ENCODE measurements around the gene ERAS. TPM values are rescaled to one million over a fixed set of nuclear protein-coding genes. Genes with fewer than 3 reads are reported as not detected.
A peak's percentile ranks its signal among the peaks of the same experiment; 100 is the strongest.
"Not testable (repeated sequence)": the region's sequence is repeated elsewhere in the genome, so short reads cannot be mapped to it uniquely, and the experiment has no call there.

Gene ERAS
- total RNA-seq, 2 experiments from 2014 or later = not detected

- H3K9me3 Mint-ChIP-seq = no peaks in the 10 kb centered on the region
- H3K4me1 Mint-ChIP-seq = peaks cover 7% of the 10 kb centered on the region
- H3K27me3 Mint-ChIP-seq = peaks cover 48% of the 10 kb centered on the region
These were observed 5.0 kb downstream of the ERAS start for GRCh38 chrX:48831136-48831908.

GRCh38 chrX:48831909-48832291 lies 5.6 kb downstream of the ERAS start:
- H3K4me1 Mint-ChIP-seq = peaks cover 7% of the 10 kb centered on the region
- H3K27ac Mint-ChIP-seq = no peak overlapping the region
- no peaks in the 10 kb centered on the region for H3K9me3 Mint-ChIP-seq
- no peak for DNase-seq
- no peak for ATAC-seq (ENCODE audit: low read depth)
- no peak overlapping the region for H3K4me3 Mint-ChIP-seq
- peaks cover 53% of the 10 kb centered on the region for H3K27me3 Mint-ChIP-seq
- peaks cover 2% of the 10 kb centered on the region for H3K36me3 Mint-ChIP-seq
- POLR2A ChIA-PET = no interaction called here

More at GRCh38 chrX:48831136-48831908, 5.0 kb downstream of the ERAS start:
- H3K4me3 Mint-ChIP-seq = no peak overlapping the region
- DNase-seq (no peak), ATAC-seq (ENCODE audit: low read depth) (no peak)
- H3K36me3 Mint-ChIP-seq = peaks cover 2% of the 10 kb centered on the region
- POLR2A ChIA-PET = no interaction called here
- no peak overlapping the region for H3K27ac Mint-ChIP-seq

DNA sequence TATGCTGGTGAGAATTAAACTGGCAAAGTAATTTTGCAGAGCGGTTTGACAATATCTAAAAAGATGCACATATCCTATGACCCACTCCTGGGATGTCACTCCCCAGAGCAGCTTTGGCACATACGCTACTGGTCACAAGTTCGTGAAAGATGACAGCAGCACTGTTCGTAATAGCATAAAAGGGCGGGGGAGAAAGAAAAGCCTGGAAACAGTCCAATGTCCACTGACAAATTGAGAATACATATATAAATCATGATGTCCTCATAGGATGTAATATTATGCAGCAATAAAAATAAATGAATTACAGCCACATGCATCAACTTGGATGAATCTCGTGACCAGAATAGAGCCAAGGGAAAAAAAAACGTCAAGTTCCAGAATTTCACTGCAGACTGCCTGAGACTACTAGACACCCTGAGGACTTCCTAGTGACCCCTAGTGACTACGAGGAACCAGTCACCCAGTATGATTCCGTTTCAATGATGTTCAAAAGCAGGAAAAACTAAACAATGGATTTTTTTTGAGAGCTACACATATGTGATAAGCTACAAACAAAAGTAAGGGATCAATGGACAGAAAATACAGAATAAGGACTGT lies 7.3 kb downstream of the ERAS start:
- peaks cover 7% of the 10 kb centered on the region for H3K4me1 Mint-ChIP-seq
- no peaks in the 10 kb centered on the region for H3K9me3 Mint-ChIP-seq
- no peak for DNase-seq
- peaks cover 38% of the 10 kb centered on the region for H3K27me3 Mint-ChIP-seq
- no peak for ATAC-seq (ENCODE audit: low read depth)
- H3K27ac Mint-ChIP-seq = no peak overlapping the region
- no peak overlapping the region for H3K4me3 Mint-ChIP-seq
- peaks cover 2% of the 10 kb centered on the region for H3K36me3 Mint-ChIP-seq
- POLR2A ChIA-PET = no interaction called here

DNA sequence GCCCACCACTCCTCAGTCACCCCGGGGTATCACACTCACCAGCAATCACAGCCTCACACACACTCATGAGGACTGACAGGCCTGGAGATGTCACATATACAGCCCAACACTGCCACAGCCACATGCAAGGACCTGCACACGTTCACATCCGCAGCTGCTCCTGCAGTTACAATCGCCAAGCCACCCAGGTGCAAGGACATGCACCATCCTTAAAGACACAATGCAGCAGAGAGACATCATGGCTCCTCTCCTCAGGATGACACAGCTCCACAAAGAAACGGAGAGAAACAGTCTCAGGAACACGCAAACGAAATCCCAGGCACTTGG lies 8.0 kb downstream of the ERAS start:
- ATAC-seq (ENCODE audit: low read depth) = no peak

DNA sequence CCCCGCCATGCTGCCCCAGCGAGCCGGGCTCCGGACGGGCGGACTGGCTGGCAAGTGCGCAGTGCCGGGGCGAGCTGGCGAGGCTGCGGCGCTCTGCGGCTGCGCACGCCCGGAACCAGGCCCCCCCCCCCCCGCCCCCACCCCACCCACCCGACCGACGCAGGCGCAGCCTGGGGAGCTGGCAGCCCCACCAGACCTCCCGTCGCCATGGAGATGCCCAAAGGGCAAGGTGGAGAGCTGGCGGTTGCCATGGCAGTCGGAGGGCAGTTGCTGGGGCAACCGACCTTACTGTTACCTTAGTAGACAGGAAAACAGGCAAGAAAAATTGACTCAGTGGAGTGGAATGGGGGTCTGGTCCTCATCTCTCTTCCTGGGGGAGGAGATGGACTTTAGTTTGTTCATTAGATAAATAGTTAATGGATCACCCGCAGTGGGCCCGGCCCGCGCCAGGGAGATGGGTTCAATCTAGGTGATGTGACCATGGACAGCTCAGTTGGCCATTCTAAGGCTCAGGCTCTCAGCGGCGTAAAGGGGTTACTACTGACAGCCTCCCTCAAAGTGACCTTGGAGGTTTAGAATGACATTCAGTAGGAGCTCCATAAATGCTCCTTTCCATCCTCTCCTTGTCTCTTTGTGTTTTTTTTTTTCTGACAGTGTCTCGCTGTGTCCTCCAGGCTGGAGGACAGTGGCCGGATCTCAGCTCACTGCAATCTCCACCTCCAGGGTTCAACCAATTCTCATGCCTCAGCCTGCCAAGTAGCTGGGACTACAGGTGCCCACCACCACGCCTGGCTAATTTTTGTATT lies 9.4 kb downstream of the ERAS start, which contains the start of gene PCSK1N:
TSS of gene PCSK1N (minus strand) at position 87 of the 806 bp plus-strand sequence. CDS start at position 9, 78 bp downstream.
- H3K27ac Mint-ChIP-seq = no peak within 1 kb of the TSS
- H3K9me3 Mint-ChIP-seq = no peaks in the 10 kb centered on the region
- H3K27me3 Mint-ChIP-seq = peaks cover 38% of the 10 kb centered on the region
- ATAC-seq (ENCODE audit: low read depth) (no peak), DNase-seq (no peak)
- peaks cover 2% of the 10 kb centered on the region for H3K36me3 Mint-ChIP-seq
- H3K4me1 Mint-ChIP-seq = peaks cover 7% of the 10 kb centered on the region
- POLR2A ChIA-PET = no interaction called here
- peak within 1 kb of the TSS; percentile 62 for H3K4me3 Mint-ChIP-seq

More for the DNA sequence above, 8.0 kb downstream of the ERAS start:
- Mint-ChIP-seq H3K4me3 (peak overlapping the region; percentile 62), H3K9me3 (no peaks in the 10 kb centered on the region), H3K4me1 (peaks cover 7% of the 10 kb centered on the region), H3K27ac (no peak overlapping the region), H3K27me3 (peaks cover 38% of the 10 kb centered on the region), H3K36me3 (peaks cover 2% of the 10 kb centered on the region)
- no peak for DNase-seq
- POLR2A ChIA-PET = no interaction called here

DNA sequence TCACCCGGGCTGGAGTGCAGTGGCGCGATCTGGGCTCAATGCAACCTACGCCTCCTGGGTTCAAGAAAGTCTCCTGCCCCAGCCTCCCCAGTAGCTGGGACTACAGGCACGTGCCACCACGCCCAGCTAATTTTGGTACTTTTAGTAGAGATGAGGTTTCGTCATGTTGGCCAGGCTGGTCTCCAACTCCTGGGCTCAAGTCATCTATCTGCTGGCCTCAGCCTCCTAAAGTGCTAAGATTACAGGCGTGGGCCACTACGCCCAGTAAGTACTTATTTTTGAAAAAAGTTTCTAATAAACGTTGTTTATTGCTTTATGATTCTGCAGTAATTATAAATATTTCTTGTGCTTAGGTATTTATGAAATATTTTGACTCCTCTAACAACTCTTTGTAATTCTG lies 13.4 kb downstream of the ERAS start:
- DNase-seq (no peak), ATAC-seq (ENCODE audit: low read depth) (no peak)
- POLR2A ChIA-PET = no interaction called here
- Mint-ChIP-seq H3K27ac (no peak overlapping the region), H3K27me3 (peaks cover 15% of the 10 kb centered on the region), H3K9me3 (no peaks in the 10 kb centered on the region), H3K4me3 (no peak overlapping the region), H3K4me1 (peaks cover 2% of the 10 kb centered on the region), H3K36me3 (peaks cover under 1% of the 10 kb centered on the region)

GRCh38 chrX:48848847-48849246 lies 22.5 kb downstream of the ERAS start:
- Mint-ChIP-seq H3K4me3 (no peak overlapping the region), H3K9me3 (no peaks in the 10 kb centered on the region), H3K4me1 (peaks cover 5% of the 10 kb centered on the region), H3K27ac (no peak overlapping the region), H3K36me3 (no peaks in the 10 kb centered on the region), H3K27me3 (peaks cover 3% of the 10 kb centered on the region)
- POLR2A ChIA-PET = no interaction called here
- DNase-seq (no peak), ATAC-seq (ENCODE audit: low read depth) (no peak)

DNA sequence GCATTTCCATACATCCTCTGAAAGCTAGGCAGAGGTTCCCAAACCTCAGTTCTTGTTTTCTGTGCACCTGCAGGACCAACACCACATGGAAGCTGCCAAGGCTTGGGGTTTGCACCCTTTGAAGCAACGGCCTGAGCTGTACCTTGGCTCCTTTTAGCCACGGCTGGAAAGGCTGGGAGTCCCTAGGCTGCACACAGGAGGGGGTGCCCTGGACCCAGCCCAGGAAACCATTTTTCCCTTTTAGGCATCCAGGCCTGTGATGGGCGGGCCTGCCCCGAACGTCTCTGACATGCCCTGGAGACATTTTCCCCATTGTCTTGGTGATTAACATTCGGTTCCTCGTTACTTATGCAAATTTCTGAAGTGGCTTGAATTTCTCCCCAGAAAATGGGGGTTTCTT lies 26.5 kb downstream of the ERAS start:
- peaks cover 9% of the 10 kb centered on the region for H3K27me3 Mint-ChIP-seq
- no peaks in the 10 kb centered on the region for H3K36me3 Mint-ChIP-seq
- H3K4me3 Mint-ChIP-seq = no peak overlapping the region
- H3K9me3 Mint-ChIP-seq = no peaks in the 10 kb centered on the region
- no peak for ATAC-seq (ENCODE audit: low read depth)
- H3K4me1 Mint-ChIP-seq = peaks cover 10% of the 10 kb centered on the region
- POLR2A ChIA-PET = no interaction called here
- DNase-seq = no peak
- H3K27ac Mint-ChIP-seq = no peak overlapping the region

DNA sequence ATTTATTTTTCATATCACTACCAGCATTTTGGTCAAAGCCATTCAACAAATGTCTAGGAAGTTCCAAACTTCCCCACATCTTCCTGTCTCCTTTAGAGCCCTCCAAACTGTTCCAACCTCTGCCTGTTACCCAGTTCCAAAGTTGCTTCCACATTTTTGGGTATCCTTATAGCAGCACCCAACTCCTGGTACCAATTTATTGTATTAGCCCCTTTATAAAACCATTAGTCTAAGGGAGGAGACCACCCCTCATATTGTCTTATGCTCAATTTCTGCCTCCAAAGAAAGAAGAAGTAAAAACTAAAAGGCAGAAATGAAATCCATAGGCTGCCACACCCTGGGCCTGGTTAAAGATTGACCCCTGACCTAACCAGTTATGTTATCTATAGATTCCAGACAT lies 27.2 kb downstream of the ERAS start:
- H3K27ac Mint-ChIP-seq; H3K27me3 Mint-ChIP-seq; POLR2A ChIA-PET; H3K9me3 Mint-ChIP-seq; ATAC-seq (ENCODE audit: low read depth); H3K4me3 Mint-ChIP-seq; H3K36me3 Mint-ChIP-seq; DNase-seq: not testable (repeated sequence)
- H3K4me1 Mint-ChIP-seq = peaks cover 10% of the 10 kb centered on the region

DNA sequence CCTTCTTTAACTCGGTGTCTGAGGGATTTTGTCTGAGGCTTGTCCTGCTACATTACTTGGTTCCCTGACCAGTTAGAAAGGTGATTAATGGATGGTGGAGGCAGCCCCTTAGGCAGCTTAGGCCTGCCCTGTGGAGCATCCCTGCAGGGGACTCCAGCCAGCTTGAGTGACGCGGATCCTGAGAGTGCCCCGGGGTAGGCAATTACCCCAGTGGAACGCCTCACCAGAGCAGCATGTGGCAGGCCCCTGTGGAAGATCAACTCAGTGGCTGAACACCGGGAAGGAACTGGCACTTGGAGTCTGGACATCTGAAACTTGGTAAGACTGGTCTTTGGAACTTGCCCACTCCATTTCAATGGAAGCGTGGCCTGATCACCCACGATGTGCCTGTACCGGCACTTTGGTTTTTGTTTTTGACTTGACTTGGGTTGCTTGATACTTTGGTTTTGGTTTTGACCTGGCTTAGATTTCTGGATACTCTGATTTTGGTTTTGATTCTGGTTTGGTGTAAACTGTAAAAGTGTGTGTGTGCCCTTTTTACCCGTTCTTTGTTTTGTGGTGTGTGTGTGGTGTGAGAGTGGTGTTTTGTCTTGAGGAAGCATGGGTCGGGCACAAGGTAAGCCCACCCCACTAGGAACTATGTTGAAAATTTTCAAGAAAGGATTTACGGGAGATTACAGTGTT lies 27.9 kb downstream of the ERAS start:
- H3K9me3 Mint-ChIP-seq; H3K4me1 Mint-ChIP-seq; H3K36me3 Mint-ChIP-seq; DNase-seq; ATAC-seq (ENCODE audit: low read depth); H3K4me3 Mint-ChIP-seq; H3K27me3 Mint-ChIP-seq; H3K27ac Mint-ChIP-seq; POLR2A ChIA-PET: not testable (repeated sequence)

DNA sequence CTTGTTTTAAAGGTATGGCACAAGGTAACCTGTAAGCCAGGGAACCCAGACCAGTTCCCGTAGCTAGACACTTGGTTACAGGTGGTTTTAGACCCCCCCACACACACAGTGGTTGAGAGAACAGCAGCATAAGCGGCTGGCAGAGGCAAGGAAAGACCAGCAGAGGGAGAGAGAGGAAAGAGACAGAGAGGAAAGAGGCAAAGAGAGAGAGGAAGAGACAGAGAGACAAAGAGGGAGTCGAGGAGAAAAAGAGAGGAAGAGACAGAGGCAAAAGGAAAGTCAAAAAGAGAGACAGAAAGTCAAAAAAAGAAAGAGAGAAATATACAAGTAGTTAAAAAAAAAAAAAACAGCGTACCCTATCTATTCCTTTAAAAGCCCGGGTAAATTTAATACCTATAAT lies 28.6 kb downstream of the ERAS start:
- Mint-ChIP-seq H3K27me3 (peaks cover 9% of the 10 kb centered on the region), H3K9me3 (no peaks in the 10 kb centered on the region), H3K4me3 (no peak overlapping the region), H3K4me1 (peaks cover 6% of the 10 kb centered on the region), H3K36me3 (no peaks in the 10 kb centered on the region), H3K27ac (no peak overlapping the region)
- POLR2A ChIA-PET = no interaction called here
- DNase-seq (no peak), ATAC-seq (ENCODE audit: low read depth) (no peak)

DNA sequence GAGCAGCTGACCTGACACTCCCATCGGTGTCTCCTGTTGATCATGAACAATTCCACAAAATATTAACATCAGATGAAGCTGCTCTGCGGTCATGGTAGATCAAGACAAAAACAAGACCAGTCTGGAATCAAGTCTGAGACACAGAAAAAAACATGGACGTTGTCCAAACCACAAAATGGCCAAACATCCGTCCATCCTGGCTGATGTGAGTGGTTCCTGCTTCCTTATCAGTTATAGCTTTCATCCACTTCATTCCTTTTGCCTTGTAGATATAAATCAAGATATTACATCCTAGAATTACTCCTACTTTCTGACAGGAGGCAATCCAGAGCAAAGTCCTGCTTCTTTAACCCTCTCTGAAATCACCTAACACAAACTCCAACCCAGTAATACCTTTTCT lies 37.9 kb downstream of the ERAS start:
- no peaks in the 10 kb centered on the region for H3K36me3 Mint-ChIP-seq
- no peak for DNase-seq
- no peak overlapping the region for H3K27ac Mint-ChIP-seq
- no peak for ATAC-seq (ENCODE audit: low read depth)
- H3K4me1 Mint-ChIP-seq = no peaks in the 10 kb centered on the region
- H3K9me3 Mint-ChIP-seq = no peaks in the 10 kb centered on the region
- peaks cover under 1% of the 10 kb centered on the region for H3K27me3 Mint-ChIP-seq
- no peak overlapping the region for H3K4me3 Mint-ChIP-seq
- POLR2A ChIA-PET = no interaction called here

DNA sequence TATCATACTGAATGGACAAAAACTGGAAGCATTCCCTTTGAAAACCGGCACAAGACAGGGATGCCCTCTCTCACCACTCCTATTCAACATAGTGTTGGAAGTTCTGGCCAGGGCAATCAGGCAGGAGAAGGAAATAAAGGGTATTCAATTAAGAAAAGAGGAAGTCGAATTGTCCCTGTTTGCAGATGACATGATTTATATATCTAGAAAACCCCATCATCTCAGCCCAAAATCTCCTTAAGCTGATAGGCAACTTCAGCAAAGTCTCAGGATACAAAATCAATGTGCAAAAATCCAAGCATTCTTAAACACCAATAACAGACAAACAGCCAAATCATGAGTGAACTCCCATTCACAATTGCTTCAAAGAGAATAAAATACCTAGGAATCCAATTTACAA lies 45.7 kb downstream of the ERAS start:
- H3K4me1 Mint-ChIP-seq; H3K4me3 Mint-ChIP-seq; H3K9me3 Mint-ChIP-seq; H3K27me3 Mint-ChIP-seq; POLR2A ChIA-PET; DNase-seq; H3K36me3 Mint-ChIP-seq; ATAC-seq (ENCODE audit: low read depth); H3K27ac Mint-ChIP-seq: not testable (repeated sequence)

Measured in activated naive CD8-positive, alpha-beta T cell treated with anti-CD3 and anti-CD28 coated beads, Interleukin-2, amount 10 ng/mL, durations not matched to agents 7 days and 5 days (primary cell).